HepG2 (cell line): ENCODE data around the gene SLC31A2. TPM values are rescaled to one million over a fixed set of nuclear protein-coding genes. Genes with fewer than 3 reads are reported as not detected.

ENCODE experiments used
- ATAC-seq: fragments of 200-7000 bp; cut with Tn5 transposase; 3 replicates; pipeline ENCODE4 v1.9.1; 2020; ENCODE audit warnings: mild to moderate bottlenecking, moderate library complexity
- BruUV-seq: library from RNA; stranded (reverse); fragments of 400-500 nt; replicated peaks from 2 replicates; lab custom pipeline; 2021; lab: Mats Ljungman, UMichigan
- CTCF ChIA-PET: fragments of 300-600 bp; formaldehyde crosslinking; extraction: SDS; loops from one replicate; lab custom pipeline; 2021; ENCODE audit warnings: low total read pairs, inconsistent platforms, low intra/inter-chr PET ratio; lab: Yijun Ruan, JAX
- POLR2A ChIA-PET: fragments of 350-600 bp; sonication (Branson Sonifier 250); formaldehyde crosslinking; loops from one replicate; lab custom pipeline; 2020; ENCODE audit warnings: antibody characterized with exemption, inconsistent platforms; lab: Yijun Ruan, JAX
- DNase-seq: peaks from one replicate; pipeline ENCODE4 v3.0.0-alpha.2; 2015; ENCODE audit warnings: low spot score
- FAIRE-seq: peaks from 3 replicates; lab custom pipeline; 2011; peaks lifted over from hg19 to GRCh38; lab: Jason Lieb, UNC
- H2AFZ ChIP-seq: one replicate; pipeline ENCODE4 v1.6.1; 2011; ENCODE audit warnings: low read length, inconsistent platforms
- H3K27ac ChIP-seq: fragments of 300-600 bp; 3 replicates; pipeline ENCODE4 v1.8.0; 2011; ENCODE audit warnings: mixed run types, mild to moderate bottlenecking, mixed read lengths, low read length, inconsistent platforms; ENCODE audit not compliant: insufficient read depth; ENCODE audit errors: extremely low read length
- H3K27me3 ChIP-seq, 2 experiments: fragments of 200-600 bp in 1 of 2; 2 replicates in 1 of 2; 3 replicates in 1 of 2; pipeline versions ENCODE4 v1.6.0 to v1.8.0; 2011; ENCODE audit warnings: low read length in 2 of 2, mild to moderate bottlenecking in 2 of 2, moderate library complexity in 2 of 2, inconsistent platforms in 1 of 2; ENCODE audit not compliant: insufficient read depth in 2 of 2, control insufficient read depth in 1 of 2
- H3K36me3 ChIP-seq, 2 experiments: fragments of 200-600 bp in 1 of 2; replicated peaks in 1 of 2; 2 replicates in 1 of 2; 3 replicates in 1 of 2; pipeline versions ENCODE4 v1.5.1 to v1.8.0; 2011; ENCODE audit warnings: low read length in 2 of 2, inconsistent platforms in 1 of 2; ENCODE audit not compliant: insufficient read depth in 2 of 2, control insufficient read depth in 1 of 2
- H3K4me1 ChIP-seq: 2 replicates; pipeline ENCODE4 v1.5.1; 2012; ENCODE audit warnings: low read length, inconsistent platforms; ENCODE audit not compliant: insufficient read depth
- H3K4me2 ChIP-seq: 2 replicates; pipeline ENCODE4 v1.6.0; 2011; ENCODE audit warnings: low read depth, low read length, inconsistent platforms
- H3K4me3 ChIP-seq, 3 experiments: fragments of 200-600 bp in 1 of 3; sonication (generic), shearing (Covaris generic) in 1 of 3; replicated peaks in 1 of 3; 2 replicates each; pipeline ENCODE4 v1.5.1; 2011 to 2016; ENCODE audit warnings: low read length in 3 of 3, inconsistent platforms in 2 of 3, low read depth in 2 of 3, mild to moderate bottlenecking in 2 of 3, control low read depth in 1 of 3, mixed read lengths in 1 of 3; ENCODE audit not compliant: insufficient read depth in 1 of 3
- H3K79me2 ChIP-seq: one replicate; pipeline ENCODE4 v1.6.1; 2011; ENCODE audit warnings: low read length, inconsistent platforms; ENCODE audit not compliant: insufficient read depth
- H3K9ac ChIP-seq: 2 replicates; pipeline ENCODE4 v1.6.0; 2011; ENCODE audit warnings: mild to moderate bottlenecking, low read depth, low read length, inconsistent platforms; ENCODE audit not compliant: insufficient read depth
- H3K9me3 ChIP-seq: 2 replicates; pipeline ENCODE4 v1.5.1; 2012; ENCODE audit warnings: mild to moderate bottlenecking, low read length
- H4K20me1 ChIP-seq: 2 replicates; pipeline ENCODE4 v1.6.0; 2011; ENCODE audit warnings: inconsistent platforms, mild to moderate bottlenecking, low read length, moderate library complexity; ENCODE audit not compliant: insufficient read depth
- ATF1 ChIP-seq: IDR thresholded peaks from 2 replicates; pipeline ENCODE4 v1.6.1; 2016; ENCODE audit warnings: mild to moderate bottlenecking, control low read depth
- U2AF1 ChIP-seq: fragments of 200-400 bp; formaldehyde crosslinking; optimal IDR thresholded peaks from 2 replicates; pipeline ENCODE3; 2017; ENCODE audit warnings: mild to moderate bottlenecking, low read depth, low read length
- ZFP90 ChIP-seq: sonication (generic); formaldehyde crosslinking; IDR thresholded peaks from 2 replicates; pipeline ENCODE4 v1.8.0; 2022; ENCODE audit warnings: missing genetic modification reagents, mild to moderate bottlenecking, inconsistent platforms, borderline replicate concordance
- WGBS: methylation state at CpG from one replicate; pipeline ENCODE4 v1.1.6; 2017; ENCODE audit warnings: low lambda C conversion rate; 5-methylcytosine and 5-hydroxymethylcytosine counted together
- in situ Hi-C: cut with HindIII; loops from 2 replicates; pipeline ENCODE4 v1.10.0; 2017; ENCODE audit warnings: low pct_unique_long_range_greater_than_20kb; ENCODE audit not compliant: extremely low pct_ligation_motif_present
- intact Hi-C: fragments of 100-400 bp; cut with micrococcal nuclease; formaldehyde crosslinking; loops from one replicate; pipeline ENCODE4 v1.10.0; 2022; ENCODE audit not compliant: unreplicated experiment
- polyA plus RNA-seq, 8 experiments: library from polyadenylated mRNA; depleted of rRNA in 3 of 8; stranded (reverse) in 7 of 8; unstranded in 1 of 8; fragments of >200 nt; fragmentation: Illumina TruSeq in 4 of 8; extraction: Trizol in 4 of 8; gene quantifications; 2 replicates each; pipeline versions ENCODE4 v1.2.1 to v1.2.3, GENCODE V29; 2011 to 2016; ENCODE audit warnings: low read depth in 4 of 8, missing spikeins in 1 of 8, mixed read lengths in 1 of 8; ENCODE audit not compliant: insufficient read depth in 1 of 8
- total RNA-seq, 5 experiments: library from RNA; depleted of rRNA; stranded (reverse); fragments of >200 nt; fragmentation: Illumina TruSeq; extraction: Trizol; gene quantifications; 2 replicates each; pipeline ENCODE4 v1.2.3, GENCODE V29; 2016; ENCODE audit warnings: low read depth in 1 of 5
- TF ChIP-seq, protein P1 (sequence below): conservative IDR thresholded peaks from 2 replicates; pipeline ENCODE4 v1.6.1; 2018; ENCODE audit warnings: missing genetic modification reagents
- TF ChIP-seq, protein P2 (sequence below): IDR thresholded peaks from 2 replicates; pipeline ENCODE4 v1.6.1; 2016; ENCODE audit warnings: missing compliant biosample characterization, missing genetic modification reagents, borderline replicate concordance
- TF ChIP-seq, protein P3 (sequence below): sonication (generic); formaldehyde crosslinking; IDR thresholded peaks from 2 replicates; pipeline ENCODE4 v1.4.0; 2020; ENCODE audit warnings: missing genetic modification reagents

The SLC31A2 gene
- total and polyA plus RNA-seq, 2 of the 13 experiments (the other 11 are each of a cell fraction or from before 2014, with no cell fraction given), result 9.3 to 10.2 TPM

DNA sequence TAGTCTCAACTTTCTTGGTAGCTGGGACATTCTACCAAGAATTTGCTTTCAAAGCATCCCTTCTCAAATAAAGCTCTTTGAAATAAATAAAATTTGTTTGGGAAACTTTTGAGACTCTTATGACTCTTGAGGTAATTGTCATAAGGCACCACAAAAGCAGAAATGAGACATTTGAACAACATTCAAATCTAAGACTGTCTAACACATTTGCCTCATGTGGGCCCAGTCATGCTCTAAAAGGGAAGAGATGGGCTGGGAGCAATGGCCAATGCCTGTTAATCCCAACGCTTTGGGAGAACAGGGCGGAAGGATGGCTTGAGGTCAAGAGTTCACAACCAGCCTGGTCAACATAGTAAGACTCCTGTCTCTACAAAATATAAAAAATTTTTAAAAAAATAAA lies 26.4 kb downstream of the SLC31A2 start:
- no peaks in the 10 kb centered on the region for H3K9me3 ChIP-seq
- H3K79me2 ChIP-seq, result no peaks in the 10 kb centered on the region
- TF ChIP-seq, protein P1, sequence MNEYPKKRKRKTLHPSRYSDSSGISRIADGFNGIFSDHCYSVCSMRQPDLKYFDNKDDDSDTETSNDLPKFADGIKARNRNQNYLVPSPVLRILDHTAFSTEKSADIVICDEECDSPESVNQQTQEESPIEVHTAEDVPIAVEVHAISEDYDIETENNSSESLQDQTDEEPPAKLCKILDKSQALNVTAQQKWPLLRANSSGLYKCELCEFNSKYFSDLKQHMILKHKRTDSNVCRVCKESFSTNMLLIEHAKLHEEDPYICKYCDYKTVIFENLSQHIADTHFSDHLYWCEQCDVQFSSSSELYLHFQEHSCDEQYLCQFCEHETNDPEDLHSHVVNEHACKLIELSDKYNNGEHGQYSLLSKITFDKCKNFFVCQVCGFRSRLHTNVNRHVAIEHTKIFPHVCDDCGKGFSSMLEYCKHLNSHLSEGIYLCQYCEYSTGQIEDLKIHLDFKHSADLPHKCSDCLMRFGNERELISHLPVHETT (CRISPR knock-in tag), result no peak
- TF ChIP-seq, protein P2, sequence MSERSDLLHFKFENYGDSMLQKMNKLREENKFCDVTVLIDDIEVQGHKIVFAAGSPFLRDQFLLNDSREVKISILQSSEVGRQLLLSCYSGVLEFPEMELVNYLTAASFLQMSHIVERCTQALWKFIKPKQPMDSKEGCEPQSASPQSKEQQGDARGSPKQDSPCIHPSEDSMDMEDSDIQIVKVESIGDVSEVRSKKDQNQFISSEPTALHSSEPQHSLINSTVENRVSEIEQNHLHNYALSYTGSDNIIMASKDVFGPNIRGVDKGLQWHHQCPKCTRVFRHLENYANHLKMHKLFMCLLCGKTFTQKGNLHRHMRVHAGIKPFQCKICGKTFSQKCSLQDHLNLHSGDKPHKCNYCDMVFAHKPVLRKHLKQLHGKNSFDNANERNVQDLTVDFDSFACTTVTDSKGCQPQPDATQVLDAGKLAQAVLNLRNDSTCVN (CRISPR knock-in tag), result no peak
- TF ChIP-seq ZFP90 (CRISPR knock-in tag), result no peak
- TF ChIP-seq, protein P3, sequence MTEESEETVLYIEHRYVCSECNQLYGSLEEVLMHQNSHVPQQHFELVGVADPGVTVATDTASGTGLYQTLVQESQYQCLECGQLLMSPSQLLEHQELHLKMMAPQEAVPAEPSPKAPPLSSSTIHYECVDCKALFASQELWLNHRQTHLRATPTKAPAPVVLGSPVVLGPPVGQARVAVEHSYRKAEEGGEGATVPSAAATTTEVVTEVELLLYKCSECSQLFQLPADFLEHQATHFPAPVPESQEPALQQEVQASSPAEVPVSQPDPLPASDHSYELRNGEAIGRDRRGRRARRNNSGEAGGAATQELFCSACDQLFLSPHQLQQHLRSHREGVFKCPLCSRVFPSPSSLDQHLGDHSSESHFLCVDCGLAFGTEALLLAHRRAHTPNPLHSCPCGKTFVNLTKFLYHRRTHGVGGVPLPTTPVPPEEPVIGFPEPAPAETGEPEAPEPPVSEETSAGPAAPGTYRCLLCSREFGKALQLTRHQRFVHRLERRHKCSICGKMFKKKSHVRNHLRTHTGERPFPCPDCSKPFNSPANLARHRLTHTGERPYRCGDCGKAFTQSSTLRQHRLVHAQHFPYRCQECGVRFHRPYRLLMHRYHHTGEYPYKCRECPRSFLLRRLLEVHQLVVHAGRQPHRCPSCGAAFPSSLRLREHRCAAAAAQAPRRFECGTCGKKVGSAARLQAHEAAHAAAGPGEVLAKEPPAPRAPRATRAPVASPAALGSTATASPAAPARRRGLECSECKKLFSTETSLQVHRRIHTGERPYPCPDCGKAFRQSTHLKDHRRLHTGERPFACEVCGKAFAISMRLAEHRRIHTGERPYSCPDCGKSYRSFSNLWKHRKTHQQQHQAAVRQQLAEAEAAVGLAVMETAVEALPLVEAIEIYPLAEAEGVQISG, result no peak
- no peak for TF ChIP-seq U2AF1
- TF ChIP-seq ATF1 (CRISPR knock-in tag), result no peak
- ChIA-PET CTCF (no interaction called here), POLR2A (no interaction called here)
- in situ Hi-C loops (no loop called here), intact Hi-C loops (no loop called here)
- H3K36me3 ChIP-seq, result peaks cover 16 to 72% of the 10 kb centered on the region in 2 experiments
- DNase-seq (no peak), ATAC-seq (no peak), FAIRE-seq (no peak)
- H3K4me3 ChIP-seq, result no peak overlapping the region
- H3K27ac ChIP-seq, result no peak overlapping the region
- no peak overlapping the region for H3K4me2 ChIP-seq
- BruUV-seq, result no TSS peak
- H4K20me1 ChIP-seq, result no peaks in the 10 kb centered on the region
- no peak overlapping the region for H3K9ac ChIP-seq
- no peaks in the 10 kb centered on the region for H3K27me3 ChIP-seq
- no peak overlapping the region for H2AFZ ChIP-seq
- 100% methylated on average over 2 of the region's 2 CpGs for WGBS
- H3K4me1 ChIP-seq, result no peaks in the 10 kb centered on the region
